ENCODE results near the gene KCNQ1.

KCNQ1 gene

DNA sequence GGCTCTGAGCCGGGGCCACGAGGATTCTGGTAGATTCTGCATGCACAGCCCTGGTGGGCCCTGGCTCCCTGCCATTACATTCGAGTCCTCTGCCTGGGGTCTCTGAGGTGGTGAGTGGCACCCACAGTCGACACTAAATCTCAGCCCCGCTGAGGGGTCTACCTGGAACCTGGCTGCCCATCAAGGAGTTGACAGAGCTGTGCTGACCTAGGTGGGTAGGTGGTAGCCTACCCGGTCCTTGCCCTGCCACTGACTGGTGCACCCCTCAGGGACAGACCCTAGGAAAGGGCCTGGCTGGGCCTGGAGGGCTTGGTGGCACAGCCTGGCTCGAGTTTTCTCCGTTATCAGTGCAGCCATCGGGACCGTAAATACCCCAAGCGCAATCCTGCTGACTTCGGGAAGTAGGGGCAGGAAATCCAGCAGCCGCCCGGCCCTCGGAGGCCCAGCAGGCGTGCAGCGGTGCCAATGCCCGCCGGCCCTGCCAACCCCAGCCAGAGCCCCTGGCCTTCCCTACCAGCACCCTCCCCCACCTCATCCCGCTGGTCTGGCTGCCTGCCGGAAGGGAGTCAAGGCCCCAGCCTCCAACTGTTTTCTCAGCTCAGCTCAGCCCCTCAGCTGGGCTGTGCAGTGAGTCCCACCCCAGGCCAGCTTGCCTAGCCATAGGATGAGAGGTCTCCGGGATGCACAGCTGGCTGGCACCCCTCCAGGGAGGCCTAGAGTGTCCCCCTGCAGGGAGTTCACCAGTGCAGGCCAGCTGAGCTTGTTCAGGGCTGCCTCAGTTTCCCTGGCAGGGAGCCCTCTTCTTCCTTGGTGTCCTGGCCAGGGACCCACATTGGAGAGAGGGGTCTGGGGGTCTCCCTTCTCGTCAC is 335.4 kb downstream of the KCNQ1 start:
- DNase-seq (ENCODE audit: low spot score): no peak

DNA sequence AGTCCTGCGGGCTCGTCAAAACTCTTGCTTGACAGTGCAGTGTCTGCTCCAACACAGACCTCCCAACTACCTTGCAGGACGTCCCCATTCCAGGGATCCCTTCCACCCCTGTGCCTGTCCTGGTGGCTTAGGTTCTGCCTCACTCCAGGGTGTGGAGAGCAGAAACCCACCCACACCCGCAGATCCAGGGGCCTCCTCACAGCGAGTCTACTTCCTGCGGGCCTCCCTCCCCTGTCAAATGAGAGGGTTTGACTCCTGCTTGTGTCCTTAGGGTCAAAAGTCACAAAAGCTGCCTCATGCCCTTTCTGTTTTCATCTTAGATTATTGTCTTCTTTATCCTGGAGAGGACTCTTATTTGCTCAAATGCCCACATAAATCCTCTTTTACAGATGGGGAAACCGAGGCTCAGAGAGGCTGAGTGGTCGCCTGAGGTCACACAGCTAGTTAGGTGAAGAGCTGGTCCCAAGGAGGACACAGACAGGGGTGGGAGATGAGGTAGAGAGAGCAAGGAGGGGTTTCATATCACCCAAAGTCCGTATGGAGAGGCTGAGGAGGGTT is 336.1 kb downstream of the KCNQ1 start:
- DNase-seq (ENCODE audit: low spot score): no peak

DNA sequence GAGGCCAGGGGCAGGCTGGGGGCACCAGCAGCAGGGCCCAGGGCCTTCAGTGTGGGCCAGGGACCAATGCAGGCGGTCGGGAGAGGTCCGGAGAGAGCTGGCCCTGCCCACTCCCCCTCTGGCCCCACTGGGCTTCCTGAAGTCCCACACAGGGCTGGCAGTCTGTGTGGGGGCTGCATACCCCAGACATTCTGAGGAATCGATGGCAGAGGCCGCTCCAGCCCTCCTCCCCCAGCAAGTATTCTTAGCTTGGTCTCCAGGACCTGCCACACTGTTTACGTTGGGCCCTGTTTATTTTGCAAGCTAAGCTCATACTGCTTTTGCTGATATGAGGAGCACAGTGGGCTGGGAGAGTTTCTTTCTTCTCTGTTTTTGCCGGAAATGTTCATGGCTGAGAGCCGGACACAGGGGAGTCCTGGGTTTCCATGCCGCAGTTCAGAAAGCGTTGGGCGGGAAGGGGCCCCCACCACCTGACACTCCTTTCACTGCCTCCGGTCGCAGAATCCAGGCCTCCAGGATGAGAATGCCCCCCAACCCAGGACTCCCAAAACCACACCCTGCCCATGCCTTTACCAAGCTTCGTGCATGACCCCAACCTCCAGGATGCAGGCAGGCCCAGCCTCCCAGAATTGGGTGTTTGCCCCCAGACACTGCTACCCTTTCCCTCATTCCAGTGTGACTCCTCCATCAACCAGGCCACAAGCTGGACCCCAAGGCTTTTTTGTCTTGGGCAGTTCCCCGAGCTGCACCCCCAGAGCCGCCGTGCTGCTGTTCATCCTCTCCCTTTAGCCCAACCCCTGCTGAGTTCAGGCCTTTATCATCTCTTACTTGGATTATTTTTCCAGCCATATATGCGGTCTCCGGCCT is 336.8 kb downstream of the KCNQ1 start:
- no peak for DNase-seq (ENCODE audit: low spot score)

DNA sequence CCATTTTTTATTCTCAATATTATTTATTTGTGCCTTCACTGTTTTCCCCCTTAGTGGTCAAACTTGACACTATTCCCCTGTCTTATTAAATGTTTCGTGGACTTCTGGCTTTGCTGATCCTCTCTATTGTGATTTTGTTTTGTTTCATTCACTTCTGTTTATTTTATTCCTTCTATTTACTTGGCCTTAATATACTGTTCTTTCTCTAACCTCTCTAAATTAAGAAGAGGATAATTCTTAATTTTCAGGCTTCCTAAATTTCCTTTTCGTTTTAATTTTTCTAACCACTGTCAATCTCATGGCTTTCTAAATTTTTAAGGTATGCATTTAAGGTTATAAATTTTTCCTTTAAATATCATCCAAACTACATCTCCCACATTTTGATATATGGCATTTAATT is 338.0 kb downstream of the KCNQ1 start:
- DNase-seq (ENCODE audit: low spot score): no peak

DNA sequence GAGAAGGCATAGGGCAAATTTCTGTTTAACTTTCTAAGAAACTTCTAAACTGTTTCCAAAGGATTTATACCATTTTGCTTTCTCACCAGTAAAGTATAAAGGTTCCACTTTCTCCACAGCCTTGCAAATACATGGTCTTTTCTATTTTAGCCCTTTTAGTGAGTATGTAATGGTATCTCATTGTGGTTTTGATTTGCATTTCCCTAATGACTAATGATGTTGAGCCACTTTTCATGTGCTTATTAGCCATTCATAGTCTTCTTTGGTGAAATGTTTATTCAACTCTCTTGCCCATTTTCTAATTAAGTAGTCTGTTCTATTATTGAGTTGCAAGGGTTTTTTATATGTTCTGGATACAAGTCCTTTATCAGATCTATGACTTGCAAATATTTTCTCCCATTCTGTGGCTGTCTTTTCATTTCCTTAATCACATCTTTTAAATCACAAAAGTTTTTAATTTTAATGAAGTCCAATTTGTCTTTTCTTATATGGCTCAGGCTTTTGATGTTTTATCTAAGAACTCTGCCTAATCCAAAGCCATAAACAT is 338.8 kb downstream of the KCNQ1 start:
- no peak for DNase-seq (ENCODE audit: low spot score)

DNA sequence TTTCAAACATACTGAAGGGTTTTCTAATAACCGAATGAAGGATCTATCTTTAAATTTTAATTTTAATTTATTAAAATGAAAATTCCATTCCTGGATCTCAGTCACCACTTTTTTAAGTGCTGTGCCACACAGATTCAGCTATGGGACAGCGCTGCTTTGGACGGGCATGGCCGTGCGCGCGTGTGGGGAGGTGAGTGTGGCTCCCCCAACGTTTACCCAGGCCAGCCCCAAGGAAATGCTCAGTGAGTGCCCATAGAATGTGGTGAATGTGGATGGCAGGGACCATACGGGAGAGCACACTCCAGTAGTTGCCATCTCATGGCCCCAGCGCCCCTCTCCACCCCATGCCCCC is 343.0 kb downstream of the KCNQ1 start:
- no peak for DNase-seq (ENCODE audit: low spot score)

DNA sequence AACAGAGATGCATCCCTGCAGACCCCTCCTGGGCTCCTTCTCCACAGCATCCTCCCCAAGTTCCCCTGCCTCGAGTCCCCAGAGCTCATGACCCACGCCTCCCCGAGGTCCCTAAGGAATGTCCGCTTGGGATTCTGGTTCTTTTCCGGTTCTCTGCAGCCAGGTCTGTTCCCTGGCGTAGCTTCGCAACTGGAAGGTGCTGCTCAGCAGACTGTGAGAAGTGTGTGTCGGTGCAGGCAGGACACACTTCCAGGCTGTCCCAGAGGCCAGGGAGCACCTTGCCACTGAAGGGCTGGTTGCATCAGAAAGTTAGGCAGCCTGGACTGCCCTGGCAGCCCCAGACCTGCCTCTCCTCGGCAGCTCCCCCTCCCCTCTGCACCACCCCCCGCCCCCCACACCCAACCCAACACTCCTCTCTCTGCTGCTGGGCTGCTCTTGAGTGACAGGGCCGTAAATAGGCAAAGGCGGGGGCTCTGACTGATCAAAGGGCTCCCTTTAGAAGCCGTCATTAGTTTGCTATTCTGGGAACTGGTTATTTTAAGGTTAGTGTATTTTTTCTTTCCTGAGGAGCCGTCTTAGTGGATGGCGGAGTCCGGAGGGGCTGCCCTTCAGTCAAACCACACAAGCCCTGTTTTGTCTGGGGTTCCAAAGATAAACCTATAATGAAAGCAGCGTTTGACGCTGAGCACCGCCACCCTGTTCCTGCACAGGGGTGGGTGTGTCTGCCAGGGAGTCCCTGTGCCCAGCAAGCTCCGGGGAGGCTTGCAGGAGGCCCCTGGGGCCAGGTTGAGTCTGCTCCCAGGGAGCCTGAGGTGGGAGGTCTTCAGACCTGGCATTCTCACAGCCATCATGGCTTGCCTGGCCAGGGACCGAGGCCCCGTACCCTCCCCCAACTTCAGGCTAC is 343.6 kb downstream of the KCNQ1 start:
- no peak for DNase-seq (ENCODE audit: low spot score)

DNA sequence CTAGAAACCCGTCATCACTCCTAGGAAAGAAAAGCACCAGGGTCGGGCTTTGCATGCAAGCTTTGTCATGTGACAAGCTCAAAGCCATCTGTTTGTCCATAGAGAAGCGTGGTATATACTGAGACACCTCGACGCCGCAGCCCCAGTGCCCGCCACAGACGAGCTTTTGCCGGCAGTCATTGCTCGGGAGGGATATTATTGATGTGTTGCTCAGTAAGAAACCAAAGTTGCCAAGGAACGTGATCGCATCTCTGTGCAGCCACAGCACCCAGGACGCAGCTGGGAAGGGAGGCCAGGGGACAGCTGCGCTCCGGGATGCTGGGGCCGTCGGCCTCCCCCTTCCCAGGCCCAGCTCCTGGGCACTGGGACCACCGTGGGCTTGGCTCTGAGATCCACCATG is 344.5 kb downstream of the KCNQ1 start:
- DNase-seq (ENCODE audit: low spot score): no peak

DNA sequence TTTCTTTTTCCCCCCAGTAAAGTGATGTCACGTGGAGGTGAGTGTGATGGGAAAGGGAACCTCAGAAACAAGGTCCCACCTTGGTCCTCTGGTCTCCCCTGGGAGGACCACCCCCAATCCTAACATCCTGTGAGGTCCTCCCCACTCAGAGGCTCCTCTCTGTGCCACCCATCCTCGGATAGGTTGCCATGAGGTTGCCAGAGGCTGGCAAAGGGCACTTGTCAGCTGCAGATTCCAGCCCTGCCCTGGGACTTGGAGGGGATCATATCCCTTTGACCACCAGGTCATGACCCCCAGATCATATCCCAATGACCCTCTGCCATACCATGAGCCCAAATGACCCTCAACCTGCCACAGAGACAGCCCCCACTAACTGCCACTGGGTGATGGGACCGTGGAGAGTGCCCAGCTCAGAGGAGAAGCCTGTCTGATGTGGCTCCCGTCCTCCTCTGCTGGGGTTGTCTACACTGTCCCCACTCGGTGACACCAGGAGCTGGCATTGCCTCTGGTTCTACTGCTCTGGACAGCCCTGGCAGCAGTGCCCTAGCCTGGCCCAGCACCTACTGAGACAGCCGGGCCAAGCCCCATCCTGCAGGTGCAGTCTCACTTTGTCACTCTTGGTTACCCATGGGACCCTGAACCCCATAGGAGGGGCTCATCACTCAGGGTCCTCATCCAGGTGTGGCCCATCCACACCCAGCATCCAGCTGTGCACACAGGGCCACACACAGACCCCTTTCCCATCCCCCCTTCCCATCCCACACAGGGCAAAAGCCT is 345.2 kb downstream of the KCNQ1 start:
- no peak for DNase-seq (ENCODE audit: low spot score)

DNA sequence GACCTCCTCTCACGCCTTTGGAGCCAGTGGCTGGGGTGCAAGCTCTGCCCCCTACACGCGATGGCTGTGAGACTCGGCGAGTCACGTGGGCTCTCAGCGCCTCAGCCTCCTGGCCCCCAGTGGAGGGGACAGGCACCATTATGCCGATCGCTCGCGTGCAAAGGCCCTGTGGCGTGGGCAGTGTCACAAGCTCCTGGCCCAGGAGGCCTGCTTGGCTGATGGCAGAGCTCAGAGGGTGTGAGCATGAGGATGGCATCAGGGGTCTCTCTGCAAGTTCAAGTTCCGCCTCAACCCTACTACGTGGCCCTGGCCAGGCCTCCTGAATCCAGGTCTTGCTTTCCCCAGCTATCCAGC is 345.7 kb downstream of the KCNQ1 start:
- DNase-seq (ENCODE audit: low spot score): no peak

DNA sequence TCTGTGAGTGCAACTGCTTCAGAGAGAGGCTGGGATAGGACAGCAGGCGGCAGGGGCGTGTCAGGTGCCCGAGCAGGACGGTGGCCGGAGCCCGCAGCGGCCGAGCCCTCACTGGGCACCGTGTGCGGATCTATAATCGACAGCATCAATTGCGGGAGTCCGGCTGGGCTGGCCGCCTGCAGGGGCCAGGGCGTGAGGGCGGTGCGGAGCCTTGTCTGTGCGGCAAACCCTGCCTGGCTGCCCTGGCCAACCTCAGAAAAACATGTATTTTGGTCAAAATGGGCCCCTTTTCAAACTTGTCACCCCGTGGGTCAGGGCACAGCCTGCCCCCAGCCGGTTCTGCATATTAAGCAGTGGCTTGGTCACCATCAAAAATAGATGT is 346.3 kb downstream of the KCNQ1 start:
- no peak for DNase-seq (ENCODE audit: low spot score)

DNA sequence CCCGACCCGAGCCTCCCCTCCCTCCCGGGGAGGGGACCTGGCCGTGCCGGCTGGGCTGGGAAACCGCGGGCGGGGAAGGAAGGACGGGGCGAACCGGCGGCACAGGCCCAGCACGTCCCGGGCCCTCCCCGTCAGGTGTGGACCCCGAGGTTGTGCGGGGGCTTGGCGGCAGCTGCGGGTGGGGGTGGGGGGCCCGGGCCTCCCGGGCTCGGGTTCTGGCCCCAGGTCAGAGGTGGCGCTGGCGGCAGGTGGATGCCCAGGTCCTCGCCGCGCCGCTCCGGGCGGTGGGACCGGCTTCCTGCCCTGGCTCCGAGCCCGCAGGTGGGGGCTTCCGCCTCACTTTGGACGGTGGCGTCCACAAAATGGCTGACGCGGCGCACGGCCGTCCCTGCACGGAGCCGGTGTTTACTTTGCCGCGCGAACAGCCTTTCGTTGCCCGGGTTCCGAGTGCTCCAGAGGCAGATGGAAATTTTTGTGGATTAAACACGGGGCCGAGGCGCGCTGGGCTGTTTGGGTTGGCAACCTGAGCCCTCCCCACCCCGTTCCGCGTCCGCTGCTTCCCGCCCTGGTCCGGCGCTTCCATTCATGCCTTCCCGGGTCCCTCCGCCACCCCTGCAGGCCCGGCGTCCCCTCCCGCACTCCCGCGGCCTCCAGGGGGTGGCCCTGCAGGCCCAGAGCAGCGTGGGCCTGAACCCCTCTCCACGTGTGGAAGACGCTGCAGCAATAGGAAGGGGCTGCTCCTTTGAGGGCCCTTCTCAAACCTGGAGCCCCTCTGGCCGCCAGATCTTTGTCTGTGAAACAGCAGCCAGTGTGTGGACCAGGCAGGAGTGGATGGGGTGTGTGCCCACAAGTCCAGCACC is 346.9 kb downstream of the KCNQ1 start:
- no peak for DNase-seq (ENCODE audit: low spot score)

DNA sequence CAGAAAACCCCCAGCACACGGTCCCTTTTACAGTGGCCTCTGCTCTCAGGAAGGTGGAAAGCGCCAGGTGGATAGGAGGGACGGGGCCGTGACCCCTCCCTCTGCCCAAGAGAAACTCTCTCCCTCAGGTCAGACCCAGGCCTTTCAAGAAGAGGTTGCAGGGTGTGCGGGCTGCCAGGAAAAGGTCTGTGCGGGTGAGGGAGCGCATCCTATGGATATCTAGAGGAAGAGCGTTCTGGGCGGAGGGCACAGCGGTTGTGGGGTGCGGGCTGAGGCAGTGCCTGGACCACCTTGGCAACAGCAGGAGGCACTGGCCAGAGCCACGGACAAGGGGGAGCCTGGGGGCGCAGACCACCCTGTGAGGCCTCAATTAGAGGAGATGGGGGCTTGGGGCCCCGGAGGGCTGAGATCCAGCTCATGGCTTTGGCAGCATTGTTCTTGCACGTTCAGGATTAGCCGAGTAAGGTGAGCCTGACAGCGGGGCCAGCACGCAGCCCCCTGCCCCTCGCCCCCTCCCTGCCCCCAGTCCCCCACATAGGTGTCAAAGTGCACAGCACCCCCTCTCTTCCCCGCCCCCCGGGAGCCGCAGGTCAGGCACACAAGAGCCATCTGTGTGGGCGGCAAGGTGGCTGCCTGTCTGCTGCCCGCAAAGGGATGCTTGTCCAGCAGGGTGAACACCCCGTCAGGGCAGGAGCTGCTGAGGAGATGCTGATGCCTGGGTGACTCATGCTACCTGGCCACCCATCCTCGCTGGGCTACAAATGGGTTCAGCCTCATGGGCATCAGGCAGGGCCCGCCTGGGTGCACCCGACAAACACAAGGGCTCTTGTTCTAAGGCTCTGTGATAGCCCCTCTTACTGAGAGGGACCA is 347.8 kb downstream of the KCNQ1 start:
- DNase-seq (ENCODE audit: low spot score): no peak

DNA sequence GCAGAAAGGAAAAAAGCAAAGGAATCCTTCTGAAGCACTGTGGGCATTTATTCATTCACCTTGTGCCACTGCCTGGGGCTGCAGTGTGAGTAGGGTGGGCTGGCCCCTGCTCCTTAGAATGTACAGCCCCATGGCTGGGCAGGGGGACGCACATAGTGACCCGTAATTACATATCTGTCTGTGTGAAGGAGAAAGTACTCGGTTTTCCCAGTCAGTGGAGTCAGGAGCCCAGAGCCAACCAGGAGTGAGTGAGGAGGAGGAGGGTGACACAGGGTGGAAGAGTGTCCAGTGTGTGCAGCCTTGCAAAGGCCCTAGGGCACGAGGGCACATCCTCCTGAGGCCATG is 348.9 kb downstream of the KCNQ1 start:
- DNase-seq (ENCODE audit: low spot score): no peak

DNA sequence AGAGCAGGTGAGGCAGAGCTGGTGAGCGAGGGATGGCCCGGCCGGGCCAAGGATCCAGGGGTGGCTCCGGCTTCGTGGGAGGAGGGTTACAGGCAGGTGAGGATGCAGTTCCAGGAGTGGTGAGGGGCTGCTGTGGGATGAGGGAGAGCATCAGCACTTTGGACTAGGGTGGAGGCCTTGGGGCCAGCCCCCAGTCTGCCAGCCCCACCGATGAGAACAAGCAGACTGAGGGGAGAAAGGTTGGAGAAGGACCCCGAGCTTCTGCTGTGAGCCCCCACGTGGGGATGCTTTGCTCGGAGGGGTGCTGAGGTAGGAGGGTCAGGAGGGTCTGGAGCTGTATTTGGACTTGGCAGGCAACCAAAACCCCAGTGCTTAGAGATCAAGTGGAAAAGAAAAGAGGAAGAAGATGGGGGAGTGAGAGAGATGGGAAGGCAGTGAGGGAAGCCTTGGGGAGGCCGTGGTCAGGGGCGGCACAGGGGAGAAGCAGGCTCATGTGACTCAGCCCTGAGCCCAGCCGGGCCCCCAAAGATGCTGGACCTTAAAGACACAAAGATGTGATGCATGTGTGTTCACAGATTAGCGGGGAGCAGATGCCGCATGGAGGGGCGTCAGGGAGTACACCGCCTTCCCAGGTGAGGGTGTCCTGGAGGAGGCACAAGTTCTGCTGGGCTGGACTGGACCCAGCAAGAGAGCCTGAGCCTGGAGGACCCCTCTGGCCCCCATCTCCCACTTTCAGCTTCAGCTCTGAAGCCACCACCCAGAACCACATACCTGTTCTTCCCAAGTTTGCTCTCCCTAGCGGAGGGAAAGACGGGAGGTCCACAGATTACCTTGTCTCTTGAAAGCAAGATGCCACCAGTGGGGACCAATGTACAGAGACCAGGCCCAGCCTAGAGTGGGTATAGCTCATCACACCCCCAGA is 349.5 kb downstream of the KCNQ1 start:
- DNase-seq (ENCODE audit: low spot score): no peak

DNA sequence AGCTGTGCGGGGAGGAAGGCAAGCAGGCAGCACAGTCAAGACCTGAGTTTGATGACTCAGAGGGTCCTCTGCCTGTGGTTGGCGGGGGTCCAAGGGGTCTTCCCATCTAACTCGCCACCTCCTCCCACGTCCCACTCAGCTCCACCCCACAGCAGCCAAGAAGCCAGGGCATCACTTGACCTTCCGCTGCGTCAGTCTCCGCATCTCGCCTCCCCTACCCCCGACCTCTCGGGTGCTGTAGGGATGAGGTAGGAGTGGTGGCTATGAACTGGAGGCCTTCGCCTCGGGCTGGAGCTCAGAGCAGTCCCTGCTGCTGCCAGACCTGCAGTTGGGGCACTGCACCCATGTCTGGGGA is 350.1 kb downstream of the KCNQ1 start:
- no peak for DNase-seq (ENCODE audit: low spot score)

DNA sequence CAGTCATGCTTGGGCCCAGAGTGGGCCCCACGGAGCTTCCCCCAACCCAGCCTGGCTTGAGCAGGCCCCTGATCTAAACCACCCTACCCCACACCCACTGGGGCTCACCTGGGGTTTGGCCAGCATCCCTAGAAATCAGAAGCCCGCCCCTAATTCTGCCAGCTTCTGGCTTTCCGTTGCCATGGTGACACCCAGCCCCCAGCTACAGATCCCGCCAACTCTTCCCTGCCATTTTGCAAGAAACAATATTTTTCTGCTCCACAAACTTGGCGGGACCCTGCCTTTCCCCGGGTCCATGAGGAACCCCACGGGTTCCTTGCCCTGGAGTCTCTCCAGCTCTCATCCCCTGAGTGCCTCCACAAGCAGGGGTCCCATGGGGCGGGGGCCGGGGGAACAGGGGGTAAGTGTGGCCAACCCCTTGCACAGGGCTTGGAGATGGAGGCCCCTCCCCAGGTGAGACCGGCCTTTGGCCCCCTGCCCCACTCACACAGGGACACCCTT is 350.7 kb downstream of the KCNQ1 start:
- no peak for DNase-seq (ENCODE audit: low spot score)

DNA sequence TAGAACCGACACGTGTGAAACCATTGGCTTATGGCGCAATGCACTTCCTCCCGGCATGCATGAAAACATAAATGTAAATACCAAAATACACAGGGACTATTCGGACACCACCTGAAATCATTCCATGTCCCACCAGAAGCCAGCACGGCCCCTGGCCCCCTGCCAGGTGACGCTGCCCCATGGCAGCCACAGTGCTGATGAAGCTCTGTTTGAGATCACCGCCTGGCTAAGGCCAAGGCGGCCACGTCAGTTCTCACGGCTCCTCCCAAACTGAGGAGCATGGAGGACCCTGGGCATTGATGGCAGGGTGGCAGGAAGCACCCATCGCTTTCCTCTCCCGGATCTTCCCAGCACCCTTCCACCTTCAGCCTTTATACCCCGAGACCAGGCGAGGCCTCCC is 351.3 kb downstream of the KCNQ1 start:
- DNase-seq (ENCODE audit: low spot score): no peak

All from pons (tissue), 1 donor.